Left lung (tissue), 10 donors: ENCODE measurements around the gene LAPTM4A. TPM values are rescaled to one million over a fixed set of nuclear protein-coding genes. Genes with fewer than 3 reads are reported as not detected.

Source experiments
- ATAC-seq: fragments of 200-7000 bp; cut with Tn5 transposase; one replicate; pipeline ENCODE4 v1.9.1; 2020; ENCODE audit warnings: moderate library complexity
- DNase-seq, 4 donors: peaks; one replicate each; pipeline ENCODE4 v3.0.0-alpha.2; 2013 to 2020
- H3K27ac ChIP-seq, 2 donors: fragments of 200-600 bp; sonication (generic) in 1 of 2; one replicate each; pipeline versions ENCODE4 v1.5.0 to v1.8.0; 2020 to 2021
- H3K27me3 ChIP-seq, 2 donors: fragments of 200-600 bp; sonication (generic) in 1 of 2; one replicate each; pipeline versions ENCODE4 v1.5.0 to v1.8.0; 2020 to 2021
- H3K36me3 ChIP-seq, 2 donors: fragments of 200-600 bp; sonication (generic) in 1 of 2; one replicate each; pipeline versions ENCODE4 v1.5.0 to v1.8.0; 2020 to 2021
- H3K4me1 ChIP-seq, 2 donors: fragments of 200-600 bp; one replicate each; pipeline ENCODE4 v1.8.0; 2021
- H3K4me3 ChIP-seq, 2 donors: fragments of 200-600 bp; sonication (generic) in 1 of 2; one replicate each; pipeline versions ENCODE4 v1.5.0 to v1.8.0; 2020 to 2021; ENCODE audit warnings: mild to moderate bottlenecking in 1 of 2
- H3K9me3 ChIP-seq, 2 donors: fragments of 200-600 bp; sonication (generic) in 1 of 2; one replicate each; pipeline versions ENCODE4 v1.5.0 to v1.8.0; 2020 to 2021
- intact Hi-C, 2 donors: fragments of 100-400 bp; cut with DNase I; formaldehyde crosslinking; loops; one replicate each; pipeline versions ENCODE4 v1.11.2 to v1.14.2; 2022
- polyA plus RNA-seq, 6 donors: library from polyadenylated mRNA; unstranded; fragments of 120-200 nt; gene quantifications; one replicate each; pipeline ENCODE4 v1.2.1, GENCODE V29; 2013; ENCODE audit not compliant: insufficient read length in 6 of 6
- total RNA-seq, 2 donors: library from RNA; stranded (reverse); fragmentation: NEBNext Ultra II Directional; extraction: Animal tissue kit (Norgen Biotek cat#: 25700); gene quantifications; one replicate each; pipeline ENCODE4 v1.2.1, GENCODE V29; 2021
- TF ChIP-seq, protein P1 (sequence below), 2 donors: fragments of 200-600 bp; sonication (generic) in 1 of 2; IDR thresholded peaks; one replicate each; pipeline versions ENCODE4 v1.5.0 to v1.8.0; 2021; ENCODE audit warnings: antibody characterized with exemption in 2 of 2
- donor health status: DM: no; HTN: yes; CAD: no.
- donor health status: DM: no; HTN: no; CAD: no.

LAPTM4A gene
- total and polyA plus RNA-seq, 8 donors, result 220 to 531 (median 464) TPM

DNA sequence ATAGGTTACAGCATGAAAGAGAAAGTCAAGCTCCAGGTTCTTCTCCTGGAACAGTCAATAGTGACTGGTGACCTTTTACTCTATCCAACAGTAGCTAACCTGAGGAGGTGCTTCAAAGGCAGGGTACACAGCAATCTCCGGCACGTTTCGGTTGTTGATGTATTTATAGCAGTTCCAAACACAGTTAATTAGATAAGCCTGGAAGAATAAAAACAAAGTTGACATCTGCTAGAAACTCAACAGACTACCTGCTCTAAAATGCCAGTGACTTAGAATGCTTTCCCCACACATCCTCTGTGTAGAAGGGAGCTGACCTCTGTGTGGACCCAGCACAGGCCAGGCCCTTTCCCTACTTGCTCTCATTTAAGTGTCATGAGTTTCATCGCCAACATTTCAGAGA, 17.2 kb downstream of the LAPTM4A start:
- intact Hi-C loops, result no loop called here
- no peaks in the 10 kb centered on the region for H3K9me3 ChIP-seq
- H3K4me1 ChIP-seq, result no peaks in the 10 kb centered on the region
- ATAC-seq (no peak), DNase-seq (no peak)
- peaks cover 4 to 100% of the 10 kb centered on the region in 2 donors for H3K36me3 ChIP-seq
- H3K27ac ChIP-seq, result no peak overlapping the region
- TF ChIP-seq, protein P1, sequence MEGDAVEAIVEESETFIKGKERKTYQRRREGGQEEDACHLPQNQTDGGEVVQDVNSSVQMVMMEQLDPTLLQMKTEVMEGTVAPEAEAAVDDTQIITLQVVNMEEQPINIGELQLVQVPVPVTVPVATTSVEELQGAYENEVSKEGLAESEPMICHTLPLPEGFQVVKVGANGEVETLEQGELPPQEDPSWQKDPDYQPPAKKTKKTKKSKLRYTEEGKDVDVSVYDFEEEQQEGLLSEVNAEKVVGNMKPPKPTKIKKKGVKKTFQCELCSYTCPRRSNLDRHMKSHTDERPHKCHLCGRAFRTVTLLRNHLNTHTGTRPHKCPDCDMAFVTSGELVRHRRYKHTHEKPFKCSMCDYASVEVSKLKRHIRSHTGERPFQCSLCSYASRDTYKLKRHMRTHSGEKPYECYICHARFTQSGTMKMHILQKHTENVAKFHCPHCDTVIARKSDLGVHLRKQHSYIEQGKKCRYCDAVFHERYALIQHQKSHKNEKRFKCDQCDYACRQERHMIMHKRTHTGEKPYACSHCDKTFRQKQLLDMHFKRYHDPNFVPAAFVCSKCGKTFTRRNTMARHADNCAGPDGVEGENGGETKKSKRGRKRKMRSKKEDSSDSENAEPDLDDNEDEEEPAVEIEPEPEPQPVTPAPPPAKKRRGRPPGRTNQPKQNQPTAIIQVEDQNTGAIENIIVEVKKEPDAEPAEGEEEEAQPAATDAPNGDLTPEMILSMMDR (IDR thresholded peaks at IDR 0.05), result no peak
- no peaks in the 10 kb centered on the region for H3K27me3 ChIP-seq
- no peak overlapping the region for H3K4me3 ChIP-seq

GRCh38 chr2:20033322-20033721, 18.1 kb downstream of the LAPTM4A start:
- Histone ChIP-seq H3K27me3 (no peaks in the 10 kb centered on the region), H3K9me3 (no peaks in the 10 kb centered on the region), H3K4me1 (no peaks in the 10 kb centered on the region), H3K27ac (no peak overlapping the region), H3K36me3 (peaks cover 4 to 99% of the 10 kb centered on the region in 2 donors), H3K4me3 (no peak overlapping the region)
- TF ChIP-seq, protein P1 (IDR thresholded peaks at IDR 0.05), result no peak
- intact Hi-C loops, result no loop called here
- ATAC-seq (peak; percentile 81), DNase-seq (no peak)

GRCh38 chr2:20030224-20030623, 21.2 kb downstream of the LAPTM4A start:
- DNase-seq (no peak), ATAC-seq (no peak)
- H3K27ac ChIP-seq, result no peak overlapping the region
- H3K27me3 ChIP-seq, result no peaks in the 10 kb centered on the region
- H3K4me3 ChIP-seq, result no peak overlapping the region
- TF ChIP-seq, protein P1 (IDR thresholded peaks at IDR 0.05), result no peak
- intact Hi-C loops, result no loop called here
- H3K9me3 ChIP-seq, result no peaks in the 10 kb centered on the region
- peaks cover 4 to 80% of the 10 kb centered on the region in 2 donors for H3K36me3 ChIP-seq
- no peaks in the 10 kb centered on the region for H3K4me1 ChIP-seq

DNA sequence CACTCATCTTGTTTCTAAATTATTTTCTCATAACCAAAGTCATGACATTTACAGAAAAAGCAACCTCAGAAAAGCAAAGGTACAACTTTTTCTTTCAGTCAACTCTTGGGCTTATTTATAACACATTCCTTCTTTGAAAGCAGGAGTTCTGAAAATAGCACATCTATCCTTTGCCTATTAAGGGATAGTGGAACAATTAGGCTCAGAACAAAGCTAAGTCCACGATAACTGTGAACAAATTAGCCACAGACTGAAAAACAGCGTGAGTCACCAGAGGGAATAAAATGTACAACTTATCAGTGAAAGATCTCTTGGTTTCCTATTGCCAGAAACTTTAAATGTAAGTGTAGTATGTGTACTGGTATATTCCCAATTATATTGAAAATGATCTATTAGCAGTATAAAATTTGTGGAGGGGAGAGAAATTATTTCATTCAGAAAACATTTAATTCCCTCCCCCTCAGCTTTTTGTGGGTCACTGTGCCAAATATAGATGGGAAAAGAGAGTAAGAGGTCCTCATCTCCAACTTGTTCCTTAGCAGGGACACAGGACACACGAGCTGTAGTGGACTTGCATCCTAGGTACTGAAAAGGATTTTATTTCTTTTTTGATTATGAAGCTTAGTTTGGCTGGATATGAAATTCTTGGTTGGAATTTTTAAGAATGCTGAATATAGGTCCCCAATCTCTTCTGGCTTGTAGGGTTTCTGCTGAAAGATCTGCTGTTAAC, 23.6 kb downstream of the LAPTM4A start:
- H3K27me3 ChIP-seq, result no peaks in the 10 kb centered on the region
- no peak for DNase-seq

GRCh38 chr2:20027260-20027677, 24.2 kb downstream of the LAPTM4A start:
- Histone ChIP-seq H3K36me3 (peaks cover 0 to 50% of the 10 kb centered on the region in 2 donors), H3K27ac (no peak overlapping the region), H3K4me3 (no peak overlapping the region), H3K9me3 (no peaks in the 10 kb centered on the region), H3K4me1 (no peaks in the 10 kb centered on the region), H3K27me3 (no peaks in the 10 kb centered on the region)
- TF ChIP-seq, protein P1 (IDR thresholded peaks at IDR 0.05), result no peak
- no peak for DNase-seq
- intact Hi-C loops, result no loop called here
- peak; percentile 94 for ATAC-seq

More for the DNA sequence above, 23.6 kb downstream of the LAPTM4A start:
- intact Hi-C loops, result no loop called here
- no peaks in the 10 kb centered on the region for H3K9me3 ChIP-seq
- peak overlapping the region in 1 of 2 donors; percentile 15 for H3K27ac ChIP-seq
- no peaks in the 10 kb centered on the region for H3K4me1 ChIP-seq
- H3K36me3 ChIP-seq, result peaks cover 0 to 56% of the 10 kb centered on the region in 2 donors
- peak; percentile 35 for ATAC-seq
- TF ChIP-seq, protein P1 (IDR thresholded peaks at IDR 0.05), result no peak
- no peak overlapping the region for H3K4me3 ChIP-seq
